B cell (primary cell): ENCODE measurements around the gene TSC2.

Experiments
- EZH2 ChIP-seq: IDR thresholded peaks from 2 replicates; pipeline ENCODE4 v1.6.1; 2012; ENCODE audit warnings: borderline replicate concordance, low read depth, mild to moderate bottlenecking, moderate library complexity, low read length; ENCODE audit not compliant: insufficient read depth, poor library complexity, severe bottlenecking
- TF ChIP-seq, protein P1 (sequence below): fragments of 200-600 bp; IDR thresholded peaks from one replicate; pipeline ENCODE4 v1.8.0; 2022; ENCODE audit warnings: antibody characterized with exemption, mild to moderate bottlenecking

DNA sequence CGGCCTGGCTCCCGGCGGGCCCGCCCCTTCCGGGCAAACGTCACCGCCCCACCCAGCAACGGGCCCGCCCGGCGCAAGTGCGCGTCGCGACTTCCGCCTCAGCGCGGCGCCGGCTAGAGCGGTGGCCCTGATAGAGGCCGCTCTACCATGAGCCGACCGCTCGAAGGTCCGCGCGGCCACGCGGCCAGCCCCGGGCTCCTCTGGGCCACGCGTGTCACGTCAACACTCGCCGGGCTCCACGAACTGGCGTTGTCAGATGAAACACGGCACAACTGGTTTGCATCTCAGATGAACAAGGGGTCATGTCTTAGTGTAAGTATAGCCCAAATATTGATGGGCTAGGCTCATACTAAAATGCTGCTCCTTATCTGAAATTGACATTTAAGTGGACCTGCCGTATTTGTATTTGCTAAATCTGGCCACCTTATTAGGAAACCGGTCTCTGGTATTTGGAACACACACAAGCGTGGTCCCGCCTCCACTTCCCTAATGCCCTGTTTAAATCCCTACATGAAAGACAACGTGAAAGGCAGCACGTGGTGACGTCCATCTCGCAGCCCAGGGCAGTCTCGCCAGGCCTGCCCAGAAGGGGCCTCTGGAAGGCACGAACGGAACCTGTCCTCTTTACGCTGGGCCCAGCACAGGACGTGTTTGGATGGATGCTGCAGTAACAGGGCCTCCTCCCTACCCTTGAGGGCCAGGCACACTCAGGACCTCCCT, 37.8 kb upstream of the TSC2 start, which contains the start of gene ZNF598:
- TF ChIP-seq, protein P1, sequence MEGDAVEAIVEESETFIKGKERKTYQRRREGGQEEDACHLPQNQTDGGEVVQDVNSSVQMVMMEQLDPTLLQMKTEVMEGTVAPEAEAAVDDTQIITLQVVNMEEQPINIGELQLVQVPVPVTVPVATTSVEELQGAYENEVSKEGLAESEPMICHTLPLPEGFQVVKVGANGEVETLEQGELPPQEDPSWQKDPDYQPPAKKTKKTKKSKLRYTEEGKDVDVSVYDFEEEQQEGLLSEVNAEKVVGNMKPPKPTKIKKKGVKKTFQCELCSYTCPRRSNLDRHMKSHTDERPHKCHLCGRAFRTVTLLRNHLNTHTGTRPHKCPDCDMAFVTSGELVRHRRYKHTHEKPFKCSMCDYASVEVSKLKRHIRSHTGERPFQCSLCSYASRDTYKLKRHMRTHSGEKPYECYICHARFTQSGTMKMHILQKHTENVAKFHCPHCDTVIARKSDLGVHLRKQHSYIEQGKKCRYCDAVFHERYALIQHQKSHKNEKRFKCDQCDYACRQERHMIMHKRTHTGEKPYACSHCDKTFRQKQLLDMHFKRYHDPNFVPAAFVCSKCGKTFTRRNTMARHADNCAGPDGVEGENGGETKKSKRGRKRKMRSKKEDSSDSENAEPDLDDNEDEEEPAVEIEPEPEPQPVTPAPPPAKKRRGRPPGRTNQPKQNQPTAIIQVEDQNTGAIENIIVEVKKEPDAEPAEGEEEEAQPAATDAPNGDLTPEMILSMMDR = no peak
- no peak for TF ChIP-seq EZH2
